WTC11 (cell line): ENCODE measurements around the gene FAM131C.

ENCODE experiments used
- SP1 ChIP-seq: sonication (generic); formaldehyde crosslinking; conservative IDR thresholded peaks from 2 replicates; pipeline ENCODE4 v1.8.1; 2022; ENCODE audit warnings: missing genetic modification reagents
- ZNF121 ChIP-seq: sonication (generic); formaldehyde crosslinking; IDR thresholded peaks from 2 replicates; pipeline ENCODE4 v1.8.0; 2023; ENCODE audit warnings: missing genetic modification reagents
- TF ChIP-seq, protein P1 (sequence below): fragments of 200-600 bp; IDR thresholded peaks from 2 replicates; pipeline ENCODE4 v1.8.0; 2022; ENCODE audit warnings: antibody characterized with exemption

DNA sequence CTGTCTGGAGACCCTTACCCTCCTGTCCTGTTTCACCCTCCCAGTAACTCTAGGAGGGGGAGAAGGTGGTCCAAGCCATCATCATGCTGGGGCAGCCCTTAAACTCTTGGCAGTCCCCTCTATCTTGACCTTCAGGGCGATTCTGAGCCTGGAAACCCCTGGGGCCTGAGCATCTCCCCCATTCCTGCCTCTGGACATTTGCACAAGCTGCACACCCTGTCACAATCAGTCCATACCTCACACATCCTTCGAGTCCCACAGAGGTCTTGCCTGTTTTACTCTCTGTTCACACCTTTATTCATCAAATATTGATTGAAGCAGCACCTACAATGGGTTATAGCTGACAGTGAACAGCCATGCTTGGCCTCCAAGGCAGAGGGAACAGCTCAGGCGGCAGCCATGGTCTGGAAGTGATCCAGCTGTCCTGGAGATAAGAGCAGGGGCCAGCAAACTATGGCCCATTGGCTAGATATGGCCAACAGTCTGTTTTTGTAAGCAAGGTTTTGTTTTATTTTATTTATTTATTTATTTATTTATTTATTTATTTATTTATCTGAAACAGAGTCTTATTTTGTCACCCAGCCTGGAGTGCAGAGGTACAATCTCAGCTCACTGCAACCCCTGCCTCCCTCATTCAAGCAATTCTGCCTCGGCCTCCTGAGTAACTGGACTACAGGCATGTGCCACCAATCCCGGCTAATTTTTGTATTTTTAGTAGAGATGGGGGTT lies 7.1 kb upstream of the FAM131C start:
- TF ChIP-seq, protein P1, sequence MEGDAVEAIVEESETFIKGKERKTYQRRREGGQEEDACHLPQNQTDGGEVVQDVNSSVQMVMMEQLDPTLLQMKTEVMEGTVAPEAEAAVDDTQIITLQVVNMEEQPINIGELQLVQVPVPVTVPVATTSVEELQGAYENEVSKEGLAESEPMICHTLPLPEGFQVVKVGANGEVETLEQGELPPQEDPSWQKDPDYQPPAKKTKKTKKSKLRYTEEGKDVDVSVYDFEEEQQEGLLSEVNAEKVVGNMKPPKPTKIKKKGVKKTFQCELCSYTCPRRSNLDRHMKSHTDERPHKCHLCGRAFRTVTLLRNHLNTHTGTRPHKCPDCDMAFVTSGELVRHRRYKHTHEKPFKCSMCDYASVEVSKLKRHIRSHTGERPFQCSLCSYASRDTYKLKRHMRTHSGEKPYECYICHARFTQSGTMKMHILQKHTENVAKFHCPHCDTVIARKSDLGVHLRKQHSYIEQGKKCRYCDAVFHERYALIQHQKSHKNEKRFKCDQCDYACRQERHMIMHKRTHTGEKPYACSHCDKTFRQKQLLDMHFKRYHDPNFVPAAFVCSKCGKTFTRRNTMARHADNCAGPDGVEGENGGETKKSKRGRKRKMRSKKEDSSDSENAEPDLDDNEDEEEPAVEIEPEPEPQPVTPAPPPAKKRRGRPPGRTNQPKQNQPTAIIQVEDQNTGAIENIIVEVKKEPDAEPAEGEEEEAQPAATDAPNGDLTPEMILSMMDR: no peak
- TF ChIP-seq SP1 (CRISPR knock-in tag) (no peak), ZNF121 (no peak)
